OCI-M2 (cell line): Measurements from ENCODE around the gene POLR1G.
"Not testable (repeated sequence)": the region's sequence is repeated elsewhere in the genome, so short reads cannot be mapped to it uniquely, and the experiment has no call there.

Experiments used
- DNase-seq: peaks from one replicate; lab custom pipeline; 2025; ENCODE audit not compliant: unreplicated experiment; lab: John Stamatoyannopoulos, UW

POLR1G gene

DNA sequence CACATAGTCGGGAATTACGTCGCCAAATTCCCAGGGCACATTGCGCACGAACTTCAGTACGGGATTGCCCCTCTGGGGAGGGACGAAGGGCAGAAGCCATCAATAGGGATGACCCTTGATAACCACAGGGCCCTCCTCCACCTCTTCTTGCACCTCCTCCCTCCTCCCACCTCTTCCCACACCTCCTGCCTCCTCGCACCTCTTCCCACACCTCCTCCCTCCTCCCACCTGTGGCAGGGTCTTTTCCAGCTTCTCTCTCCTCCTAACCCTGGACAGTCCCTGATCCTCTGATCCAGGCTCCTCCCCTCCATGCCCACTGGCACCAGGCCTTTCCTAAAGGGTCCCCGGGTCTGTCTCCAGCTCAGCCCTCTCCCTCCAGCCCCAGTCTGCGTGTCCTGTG is 13.9 kb downstream of the POLR1G start:
- DNase-seq = no peak

DNA sequence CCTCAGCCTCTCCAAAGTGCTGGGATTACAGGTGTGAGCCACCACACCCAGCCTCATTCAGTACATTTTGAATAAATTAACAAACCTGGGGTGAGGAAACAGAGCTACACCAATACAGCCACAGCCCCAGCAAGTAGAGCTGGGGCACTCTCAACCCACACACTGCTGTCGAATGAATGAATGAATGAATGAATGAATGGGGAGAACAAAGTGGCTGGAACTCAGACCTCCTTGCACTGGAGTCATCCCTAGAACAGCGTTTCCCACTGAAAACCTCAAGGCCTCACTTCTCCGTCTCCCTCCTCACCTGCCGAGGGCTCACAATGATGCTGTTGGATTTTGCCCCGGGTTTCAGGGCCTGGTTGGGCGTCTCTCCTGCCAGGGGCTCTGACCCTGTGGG is 14.4 kb downstream of the POLR1G start:
- no peak for DNase-seq

- no peak for DNase-seq
Measured at GRCh38 chr19:45421947-45422498, 15.6 kb downstream of the POLR1G start.

GRCh38 chr19:45423033-45423588 is 16.7 kb downstream of the POLR1G start:
- no peak for DNase-seq

- peak; percentile 89 for DNase-seq
Measured at GRCh38 chr19:45423589-45424190, 17.2 kb downstream of the POLR1G start, which contains the start of gene ERCC1. ERCC1 (minus strand) TSS chr19:45423917; CDS start chr19:45423374, 543 bp downstream.

GRCh38 chr19:45424191-45425058 is 18.0 kb downstream of the POLR1G start:
- DNase-seq = peak; percentile 67

DNA sequence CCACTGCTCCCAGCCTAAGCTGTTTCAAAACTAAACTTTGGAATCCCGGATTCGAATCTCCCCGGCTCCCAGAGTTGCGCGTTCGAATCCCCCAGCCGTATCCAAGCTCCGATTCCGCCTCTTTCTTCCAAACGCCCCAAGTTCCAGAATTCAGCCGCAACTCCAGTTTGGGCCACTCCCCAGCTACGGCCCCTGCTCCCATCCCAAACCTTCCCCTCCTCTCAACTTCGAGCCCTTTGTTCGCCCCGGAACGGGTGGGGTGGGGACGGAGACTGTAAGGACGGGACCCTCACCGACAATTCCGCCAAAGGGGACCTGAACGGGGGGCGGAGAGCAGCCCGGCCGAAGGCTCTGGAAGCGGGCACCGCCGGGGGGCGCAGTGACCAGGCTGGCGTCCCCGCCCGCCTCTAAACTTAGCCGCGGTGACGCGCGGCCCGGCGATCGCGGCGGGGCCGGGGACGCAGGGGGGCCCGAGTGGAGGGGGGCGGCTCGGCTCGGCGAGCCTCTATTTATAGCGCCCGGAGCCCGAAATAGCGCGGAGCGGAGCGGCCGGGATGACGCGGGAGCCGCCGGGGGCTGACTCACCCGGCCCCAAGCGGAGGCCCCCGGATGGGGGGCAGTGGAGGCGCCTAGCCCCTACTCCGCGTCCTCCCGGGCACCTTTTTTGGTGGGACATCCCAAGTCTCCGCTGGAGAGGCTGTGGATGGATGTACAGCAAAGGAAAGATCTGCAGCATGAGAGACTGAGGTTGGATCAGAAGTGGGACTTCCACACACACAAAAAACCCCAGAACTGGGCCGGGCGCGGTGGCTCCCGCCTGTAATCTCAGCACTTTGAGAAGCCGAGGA is 22.2 kb downstream of the POLR1G start:
- no peak for DNase-seq

DNA sequence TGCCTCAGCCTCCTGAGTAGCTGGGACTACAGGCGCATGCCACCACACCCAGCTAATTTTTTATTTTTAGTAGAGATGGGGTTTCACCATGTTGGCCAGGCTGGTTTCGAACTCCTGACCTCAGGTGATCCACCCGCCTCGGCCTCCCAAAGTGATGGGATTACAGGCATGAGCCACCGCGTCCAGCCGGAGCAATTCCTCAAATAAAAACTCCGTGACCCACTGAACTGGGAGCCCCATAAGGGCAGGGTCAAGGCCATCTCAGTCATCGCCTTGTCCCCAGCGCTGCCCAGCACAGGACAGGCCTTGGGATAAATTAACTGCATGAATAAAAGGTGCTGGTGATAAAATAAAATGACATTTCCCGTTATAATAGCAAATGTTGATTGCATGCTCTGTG is 23.5 kb downstream of the POLR1G start:
- not testable (repeated sequence) for DNase-seq

- not testable (repeated sequence) for DNase-seq
Measured at GRCh38 chr19:45431008-45431407, 24.6 kb downstream of the POLR1G start.

DNA sequence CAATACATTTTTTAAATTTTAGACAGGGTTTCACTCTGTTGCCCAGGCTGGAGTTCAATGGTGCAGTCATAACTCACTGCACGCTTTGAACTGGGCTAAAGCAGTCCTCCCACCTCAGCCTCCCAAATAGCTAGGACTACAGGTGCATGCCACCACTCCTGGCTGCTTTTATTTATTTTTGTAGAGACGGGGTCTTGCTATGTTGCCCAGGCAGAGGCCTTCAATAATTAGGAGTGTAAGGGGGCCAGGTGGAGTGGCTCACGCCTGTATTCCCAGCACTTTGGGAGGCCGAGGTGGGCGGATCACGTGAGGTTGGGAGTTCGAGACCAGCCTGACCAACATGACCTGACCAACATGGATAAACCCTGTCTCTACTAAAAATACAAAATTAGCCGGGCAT is 26.1 kb downstream of the POLR1G start:
- not testable (repeated sequence) for DNase-seq

- no peak for DNase-seq
Measured at GRCh38 chr19:45437328-45437727, 30.9 kb downstream of the POLR1G start.

GRCh38 chr19:45439190-45439568 is 32.7 kb downstream of the POLR1G start:
- DNase-seq = no peak

GRCh38 chr19:45439569-45440258 is 33.3 kb downstream of the POLR1G start:
- DNase-seq = peak; percentile 62

DNA sequence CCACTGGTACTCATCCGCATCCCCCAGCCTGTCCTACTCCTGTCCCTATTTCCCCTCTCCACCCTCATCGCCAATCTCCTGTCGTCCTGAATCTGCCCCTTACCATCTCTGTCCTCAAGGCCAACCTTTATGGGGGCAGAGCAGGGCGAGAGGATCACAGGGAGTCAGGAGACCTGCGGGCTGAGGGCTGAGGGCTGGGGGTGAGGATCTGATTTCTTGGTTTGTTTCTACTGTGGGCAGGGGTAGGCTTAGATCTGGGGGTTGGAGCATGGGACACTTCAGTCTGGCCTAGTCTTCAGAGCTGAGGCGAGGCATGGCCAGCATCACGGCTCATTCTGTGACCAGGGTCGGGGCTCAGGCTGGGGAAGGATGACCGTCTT is 33.8 kb downstream of the POLR1G start:
- DNase-seq = no peak

GRCh38 chr19:45440873-45441654 is 34.6 kb downstream of the POLR1G start:
- DNase-seq = no peak

DNA sequence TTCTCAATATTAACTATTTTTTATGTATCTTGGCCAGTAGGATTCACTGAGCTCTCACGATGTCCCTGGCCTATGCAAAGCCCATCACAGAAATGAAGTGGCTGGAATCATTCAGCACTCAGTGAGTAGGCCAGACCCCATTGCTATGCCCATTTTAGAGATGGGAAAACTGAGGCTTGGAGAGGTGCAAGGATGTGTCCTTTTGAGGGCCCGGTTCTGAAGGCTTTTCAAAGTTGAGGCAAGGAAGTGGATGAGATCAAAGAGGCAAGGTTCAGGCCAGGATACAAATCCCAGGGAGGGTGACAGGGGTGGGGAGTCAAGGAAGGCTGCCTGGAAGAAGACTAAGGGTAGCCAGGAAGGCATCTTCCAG is 35.9 kb downstream of the POLR1G start:
- DNase-seq = no peak

- DNase-seq = peak; percentile 40
Measured at GRCh38 chr19:45442778-45443461, 36.5 kb downstream of the POLR1G start.

- DNase-seq = no peak
Measured at GRCh38 chr19:45443462-45444317, 37.2 kb downstream of the POLR1G start.
